ENCODE measurements around the gene ZNF618. TPM values are rescaled to one million over a fixed set of nuclear protein-coding genes. Genes with fewer than 3 reads are reported as not detected.

The ZNF618 gene
- total RNA-seq, 2 donors from 2014 or later, result 1.4 to 3.0 TPM

DNA sequence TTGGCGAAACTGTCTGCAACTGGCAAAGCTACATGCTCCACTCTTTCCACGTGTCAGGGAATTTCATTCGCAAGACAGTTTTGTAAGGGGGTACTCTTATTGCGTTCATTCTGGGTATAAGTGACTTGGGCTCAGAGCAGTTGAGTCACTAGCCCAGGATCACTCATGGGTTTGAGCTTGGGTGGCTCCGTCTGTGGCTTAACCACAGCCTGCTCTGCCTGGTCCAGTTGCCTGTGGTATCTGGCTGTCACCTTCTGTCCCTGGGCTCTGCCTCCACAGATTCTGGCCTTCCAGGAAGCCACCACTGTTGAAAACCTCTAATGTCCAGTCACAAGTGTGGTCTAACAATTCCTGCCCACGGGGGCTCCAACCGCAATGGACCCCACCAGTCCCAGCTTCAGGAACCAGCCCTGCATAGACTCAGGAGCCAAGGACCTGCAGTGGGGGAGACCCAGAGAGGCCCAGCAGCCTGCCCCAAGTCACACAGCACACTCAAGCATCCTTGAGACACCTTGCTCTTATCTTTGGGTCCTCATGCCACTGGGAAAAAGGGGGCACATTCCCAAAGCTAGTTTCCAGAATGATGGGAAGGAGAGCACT is 212.6 kb downstream of the ZNF618 start:
- no peaks in the 10 kb centered on the region for H3K27me3 ChIP-seq
- H3K9me3 ChIP-seq, result no peaks in the 10 kb centered on the region
- no peak for DNase-seq (ENCODE audit: low spot score)
- no peak overlapping the region for H3K27ac ChIP-seq
- no peaks in the 10 kb centered on the region for H3K36me3 ChIP-seq
- H3K4me3 ChIP-seq, result no peak overlapping the region
- H3K4me1 ChIP-seq, result no peaks in the 10 kb centered on the region
- TF ChIP-seq, protein P1, sequence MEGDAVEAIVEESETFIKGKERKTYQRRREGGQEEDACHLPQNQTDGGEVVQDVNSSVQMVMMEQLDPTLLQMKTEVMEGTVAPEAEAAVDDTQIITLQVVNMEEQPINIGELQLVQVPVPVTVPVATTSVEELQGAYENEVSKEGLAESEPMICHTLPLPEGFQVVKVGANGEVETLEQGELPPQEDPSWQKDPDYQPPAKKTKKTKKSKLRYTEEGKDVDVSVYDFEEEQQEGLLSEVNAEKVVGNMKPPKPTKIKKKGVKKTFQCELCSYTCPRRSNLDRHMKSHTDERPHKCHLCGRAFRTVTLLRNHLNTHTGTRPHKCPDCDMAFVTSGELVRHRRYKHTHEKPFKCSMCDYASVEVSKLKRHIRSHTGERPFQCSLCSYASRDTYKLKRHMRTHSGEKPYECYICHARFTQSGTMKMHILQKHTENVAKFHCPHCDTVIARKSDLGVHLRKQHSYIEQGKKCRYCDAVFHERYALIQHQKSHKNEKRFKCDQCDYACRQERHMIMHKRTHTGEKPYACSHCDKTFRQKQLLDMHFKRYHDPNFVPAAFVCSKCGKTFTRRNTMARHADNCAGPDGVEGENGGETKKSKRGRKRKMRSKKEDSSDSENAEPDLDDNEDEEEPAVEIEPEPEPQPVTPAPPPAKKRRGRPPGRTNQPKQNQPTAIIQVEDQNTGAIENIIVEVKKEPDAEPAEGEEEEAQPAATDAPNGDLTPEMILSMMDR (IDR thresholded peaks at IDR 0.05), result no peak

DNA sequence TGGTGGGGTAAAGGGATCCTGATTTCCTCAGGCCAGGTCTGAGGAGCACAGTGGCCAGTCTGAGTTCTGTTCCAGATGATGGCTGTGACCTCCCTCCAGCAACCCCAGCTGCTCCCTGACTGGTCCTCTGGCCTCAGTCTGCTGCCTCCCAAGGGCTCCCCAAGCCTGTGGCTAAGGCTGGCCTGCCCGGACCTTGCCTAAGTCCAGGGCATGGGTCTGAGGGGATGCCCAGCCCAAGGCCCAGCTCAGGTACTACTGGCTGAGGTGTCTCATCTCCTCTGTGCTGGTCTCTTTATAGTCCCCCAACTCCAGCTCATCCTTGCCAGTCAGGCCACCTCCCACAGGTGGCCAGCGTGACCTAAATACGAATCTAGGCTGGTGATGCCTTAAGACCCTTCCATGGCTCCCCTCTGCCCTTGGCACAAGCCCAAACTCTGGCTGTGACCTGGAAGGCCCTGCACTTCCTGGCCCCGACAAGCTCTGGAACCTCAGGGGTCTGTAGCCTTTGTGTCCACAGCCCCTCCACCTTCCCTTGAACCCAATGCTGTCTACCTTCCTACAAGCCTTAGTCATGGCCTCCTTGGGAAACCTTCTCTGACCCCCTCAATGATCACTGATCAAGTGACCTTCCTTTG is 213.2 kb downstream of the ZNF618 start:
- Histone ChIP-seq H3K36me3 (no peaks in the 10 kb centered on the region), H3K27ac (no peak overlapping the region), H3K9me3 (no peaks in the 10 kb centered on the region), H3K4me3 (no peak overlapping the region), H3K4me1 (no peaks in the 10 kb centered on the region), H3K27me3 (no peaks in the 10 kb centered on the region)
- TF ChIP-seq, protein P1 (IDR thresholded peaks at IDR 0.05), result no peak
- no peak for DNase-seq (ENCODE audit: low spot score)

DNA sequence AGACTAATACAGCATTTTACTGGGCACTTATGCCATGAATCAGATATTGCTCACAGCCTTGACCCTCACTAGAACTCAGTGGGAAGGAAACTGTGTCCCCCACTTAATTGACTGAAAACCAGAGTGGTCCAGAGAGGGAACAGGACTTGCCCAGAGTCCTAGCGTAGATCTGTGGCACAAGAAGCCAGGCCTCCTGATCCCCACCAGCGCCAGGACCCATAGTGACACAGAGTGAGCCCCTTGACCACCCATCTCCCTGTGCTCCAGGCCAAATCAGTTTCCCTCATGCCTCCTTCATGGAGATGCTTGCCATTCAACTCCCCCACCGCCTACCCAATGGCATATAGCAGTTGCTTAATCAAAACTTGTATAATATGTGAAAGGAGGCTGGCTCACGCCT is 214.7 kb downstream of the ZNF618 start:
- Histone ChIP-seq H3K4me1 (no peaks in the 10 kb centered on the region), H3K9me3 (no peaks in the 10 kb centered on the region), H3K4me3 (no peak overlapping the region), H3K27me3 (no peaks in the 10 kb centered on the region), H3K36me3 (no peaks in the 10 kb centered on the region), H3K27ac (no peak overlapping the region)
- TF ChIP-seq, protein P1 (IDR thresholded peaks at IDR 0.05), result no peak
- no peak for DNase-seq (ENCODE audit: low spot score)

DNA sequence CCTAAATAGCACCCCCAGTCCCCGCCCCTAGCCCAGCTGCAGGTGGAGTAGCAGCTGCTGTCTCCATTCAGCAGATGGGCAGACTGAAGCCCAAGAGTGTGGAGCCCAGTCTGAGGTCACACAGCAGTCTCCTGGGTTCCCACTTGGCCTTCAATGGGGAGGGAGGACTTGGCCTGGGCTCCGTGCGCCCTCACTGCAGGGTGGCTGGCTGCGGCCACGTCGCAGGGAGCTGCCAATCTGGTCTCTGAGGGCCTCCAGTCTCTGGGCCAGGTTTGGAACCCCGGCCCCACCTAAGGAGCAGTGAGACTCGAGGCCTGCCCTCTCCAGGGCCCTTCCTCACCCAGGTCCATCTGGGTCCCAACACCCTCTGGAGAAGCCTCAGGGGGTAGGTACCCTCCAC is 215.6 kb downstream of the ZNF618 start:
- Histone ChIP-seq H3K27ac (no peak overlapping the region), H3K9me3 (no peaks in the 10 kb centered on the region), H3K4me3 (no peak overlapping the region), H3K4me1 (no peaks in the 10 kb centered on the region), H3K27me3 (no peaks in the 10 kb centered on the region), H3K36me3 (no peaks in the 10 kb centered on the region)
- TF ChIP-seq, protein P1 (IDR thresholded peaks at IDR 0.05), result no peak
- no peak for DNase-seq (ENCODE audit: low spot score)

DNA sequence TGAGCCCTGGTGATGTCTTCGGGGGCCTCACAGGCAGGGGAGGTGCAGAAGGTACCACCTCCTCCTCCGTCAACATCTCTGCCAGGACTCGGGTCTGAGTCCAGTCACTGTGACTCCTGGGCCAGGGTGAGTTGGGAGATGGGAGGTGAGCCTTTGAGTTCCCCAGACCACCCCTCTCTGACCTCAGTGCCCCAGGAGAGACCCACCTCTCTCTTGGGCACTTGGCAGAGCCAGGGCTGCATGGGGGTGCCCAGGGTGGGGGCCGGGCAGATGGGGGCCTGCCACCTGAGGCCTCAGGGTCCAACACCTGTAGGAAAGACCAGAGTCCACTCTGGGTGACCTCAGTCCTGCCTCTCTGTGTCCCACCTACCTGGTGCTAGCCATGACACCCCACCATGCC is 216.2 kb downstream of the ZNF618 start:
- no peak for DNase-seq (ENCODE audit: low spot score)
- Histone ChIP-seq H3K27me3 (no peaks in the 10 kb centered on the region), H3K4me1 (no peaks in the 10 kb centered on the region), H3K27ac (no peak overlapping the region), H3K4me3 (no peak overlapping the region), H3K36me3 (no peaks in the 10 kb centered on the region), H3K9me3 (no peaks in the 10 kb centered on the region)
- TF ChIP-seq, protein P1 (IDR thresholded peaks at IDR 0.05), result no peak
